ENCODE data around the gene TRPM4.
A peak's percentile ranks its signal among the peaks of the same experiment; 100 is the strongest.
"Not testable (repeated sequence)": the region's sequence is repeated elsewhere in the genome, so short reads cannot be mapped to it uniquely, and the experiment has no call there.

Gene TRPM4

GRCh38 chr19:49196527-49197240 is 39.1 kb downstream of the TRPM4 start:
- DNase-seq: no peak

- peak; percentile 6 for DNase-seq
Measured at GRCh38 chr19:49200238-49200862, 42.8 kb downstream of the TRPM4 start.

- DNase-seq: no peak
Measured at GRCh38 chr19:49201042-49201441, 43.5 kb downstream of the TRPM4 start.

DNA sequence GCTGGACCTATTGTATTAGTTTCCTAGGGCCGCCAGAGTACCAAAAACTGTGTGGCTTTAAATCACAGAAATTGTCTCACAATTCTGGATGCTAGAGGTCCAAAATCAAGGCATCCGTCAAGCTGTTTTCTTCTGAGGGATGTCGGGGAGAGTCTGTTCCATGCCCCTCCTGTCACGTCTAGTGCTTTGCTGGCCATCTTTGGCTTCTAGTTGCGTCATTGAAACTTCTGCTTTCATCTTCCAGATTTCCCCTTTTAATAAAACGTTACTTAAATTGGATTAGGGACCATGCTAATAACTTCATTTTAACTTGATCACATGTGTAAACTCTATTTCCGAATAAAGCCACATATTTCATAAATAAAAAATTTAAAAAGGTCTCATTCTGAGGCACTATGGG is 47.5 kb downstream of the TRPM4 start:
- DNase-seq: no peak

- DNase-seq: not testable (repeated sequence)
Measured at GRCh38 chr19:49209502-49209901, 51.9 kb downstream of the TRPM4 start.

GRCh38 chr19:49210108-49210900 is 52.7 kb downstream of the TRPM4 start:
- peak; percentile 51 for DNase-seq

DNA sequence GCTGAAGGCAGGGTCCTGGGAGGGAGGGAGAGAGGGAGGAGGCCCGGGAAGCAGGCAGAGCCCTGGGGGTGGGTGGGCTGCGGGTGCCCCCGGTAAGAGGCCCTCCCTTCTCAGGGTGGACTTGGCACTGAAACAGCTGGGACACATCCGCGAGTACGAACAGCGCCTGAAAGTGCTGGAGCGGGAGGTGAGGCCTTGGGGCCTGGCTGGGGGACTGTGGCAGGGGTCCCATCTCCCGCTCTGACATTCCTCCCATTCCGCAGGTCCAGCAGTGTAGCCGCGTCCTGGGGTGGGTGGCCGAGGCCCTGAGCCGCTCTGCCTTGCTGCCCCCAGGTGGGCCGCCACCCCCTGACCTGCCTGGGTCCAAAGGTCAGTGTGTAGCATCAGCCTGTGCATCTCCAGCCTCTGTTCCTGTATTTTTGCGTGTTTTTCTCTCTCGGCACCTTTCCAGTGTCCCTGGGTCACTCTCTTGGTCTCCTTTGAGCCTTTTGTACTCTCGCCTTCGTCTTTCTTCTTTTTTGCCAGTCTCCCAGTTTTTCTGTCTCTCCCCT is 53.4 kb downstream of the TRPM4 start:
- no peak for DNase-seq

DNA sequence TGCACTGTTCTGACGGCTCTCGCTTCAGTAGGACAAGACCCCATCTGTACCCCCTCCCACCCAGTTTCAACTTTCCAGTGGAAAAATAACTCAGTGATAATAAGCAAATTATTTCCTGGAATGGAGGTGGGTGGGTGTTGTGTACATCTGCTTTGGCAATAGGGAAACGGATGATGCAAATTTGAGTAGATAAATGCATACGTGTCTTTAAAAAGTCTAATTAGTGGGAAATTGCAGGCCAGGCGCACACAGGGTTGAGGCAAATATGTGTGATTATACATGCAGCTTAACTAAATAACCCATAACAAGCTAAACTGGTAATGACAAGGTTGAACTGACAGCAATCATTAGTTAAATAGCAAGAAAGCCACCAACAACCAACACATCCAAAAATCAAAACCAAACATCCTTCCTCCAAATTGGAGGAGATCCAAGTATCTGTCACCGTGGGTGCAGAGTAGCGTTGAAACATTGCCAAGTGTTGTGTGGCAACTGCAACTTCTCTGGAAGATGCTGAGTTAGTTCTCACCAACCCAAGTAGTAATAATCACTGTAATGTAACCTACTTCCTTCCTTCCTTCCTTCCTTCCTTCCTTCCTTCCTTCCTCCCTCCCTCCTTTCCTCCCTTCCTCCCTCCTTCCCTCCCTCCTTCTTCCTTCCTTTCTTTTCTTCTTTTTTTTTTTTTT is 54.6 kb downstream of the TRPM4 start:
- DNase-seq: peak; percentile 31

GRCh38 chr19:49213791-49214190 is 56.2 kb downstream of the TRPM4 start:
- peak; percentile 8 for DNase-seq

DNA sequence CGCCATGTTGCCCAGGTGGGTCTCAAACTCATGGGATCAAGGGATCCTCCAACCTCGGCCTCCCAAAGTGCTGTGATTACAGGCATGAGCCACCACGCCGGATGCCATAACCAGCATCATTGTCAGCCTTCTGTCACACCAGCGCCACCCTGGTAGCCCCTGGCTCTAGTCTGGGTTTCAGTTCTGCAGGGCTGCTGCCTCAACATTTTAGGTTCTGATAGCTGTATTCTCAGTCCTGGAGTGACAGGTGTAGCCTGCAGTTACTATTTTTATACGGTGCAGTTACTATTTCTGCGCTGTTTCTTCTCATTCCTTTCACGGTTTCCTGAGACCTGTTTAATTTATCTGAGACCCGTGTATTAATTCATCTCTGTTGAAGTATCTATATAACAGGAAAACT is 57.1 kb downstream of the TRPM4 start:
- DNase-seq: no peak

DNA sequence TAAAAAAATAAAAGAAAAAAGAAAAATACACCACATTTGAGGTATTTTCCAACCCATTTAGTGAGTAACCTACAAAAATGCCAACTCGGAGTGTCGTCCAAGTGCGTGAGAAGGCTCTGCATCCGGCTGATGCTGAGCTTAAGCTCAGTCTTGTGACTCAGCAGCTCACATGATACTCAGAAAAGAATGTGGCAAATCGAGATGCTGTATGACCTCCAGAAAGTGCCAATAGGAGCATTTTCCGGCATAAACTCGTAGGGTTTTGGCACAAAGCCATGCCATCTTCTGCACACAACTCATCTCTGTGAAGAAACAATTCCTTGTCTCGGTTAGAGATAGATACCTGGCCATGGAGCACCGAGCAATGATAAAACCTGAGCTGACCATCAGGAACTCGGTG is 58.5 kb downstream of the TRPM4 start:
- no peak for DNase-seq

DNA sequence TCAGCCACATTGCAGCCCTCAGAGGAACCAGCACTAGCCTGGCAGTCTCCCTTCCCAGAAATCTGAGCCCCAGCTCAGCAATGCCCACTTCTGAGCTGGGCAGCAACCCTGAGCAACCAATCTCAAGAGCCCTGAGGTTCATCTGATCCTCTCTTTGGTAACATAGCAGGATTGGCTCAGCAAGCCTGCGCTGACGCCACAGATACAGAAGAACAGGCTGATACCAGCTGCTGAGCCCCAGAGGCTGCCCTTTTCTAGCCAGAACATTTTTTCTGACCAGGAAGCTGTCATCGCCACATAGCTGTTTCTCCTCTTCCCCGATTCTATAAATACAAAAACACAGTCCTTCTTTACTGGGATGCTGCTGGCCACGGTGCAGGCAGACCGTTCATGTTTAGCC is 59.8 kb downstream of the TRPM4 start:
- DNase-seq: no peak

DNA sequence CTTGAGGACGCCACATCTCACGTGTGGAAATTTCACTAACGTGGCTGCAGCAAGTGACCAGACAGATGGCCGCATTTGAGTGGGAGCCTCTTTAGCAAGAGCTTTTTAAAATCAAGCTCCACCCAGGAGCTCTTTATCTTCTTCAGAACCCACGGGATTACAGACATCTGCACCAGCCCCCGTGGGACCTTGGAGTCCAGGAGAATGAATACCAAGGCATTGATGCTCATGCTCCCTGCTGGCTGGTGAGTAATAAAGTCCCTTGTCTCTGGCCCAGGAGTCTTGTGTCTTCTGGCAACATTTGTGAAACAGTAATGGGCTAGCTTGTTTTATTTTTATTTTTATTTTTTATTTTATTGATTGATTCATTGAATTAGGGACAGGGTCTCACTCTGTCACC is 64.4 kb downstream of the TRPM4 start:
- DNase-seq: no peak

GRCh38 chr19:49222528-49222927 is 64.9 kb downstream of the TRPM4 start:
- DNase-seq: no peak

GRCh38 chr19:49223472-49223871 is 65.9 kb downstream of the TRPM4 start:
- no peak for DNase-seq

DNA sequence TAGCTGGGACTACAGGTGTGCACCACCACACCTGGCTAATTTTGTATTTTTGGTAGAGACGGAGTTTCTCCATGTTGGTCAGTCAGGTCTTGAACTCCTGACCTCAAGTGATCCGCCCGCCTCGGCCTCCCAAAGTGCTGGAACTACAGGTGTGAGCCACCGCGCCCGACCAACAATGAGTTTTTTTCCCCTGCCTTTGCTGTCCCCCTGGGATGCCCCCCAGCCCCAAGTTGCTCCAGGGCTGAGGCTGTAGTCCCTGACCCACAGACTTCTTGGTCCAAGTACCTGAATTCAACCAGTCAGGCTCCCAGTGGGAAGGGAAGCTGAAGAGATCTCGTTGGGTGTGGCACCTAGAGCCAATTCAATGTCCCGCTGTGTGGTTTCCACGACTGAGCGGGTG is 66.8 kb downstream of the TRPM4 start:
- not testable (repeated sequence) for DNase-seq

- peak; percentile 50 for DNase-seq
Measured at GRCh38 chr19:49224879-49225278, 67.3 kb downstream of the TRPM4 start.

DNA sequence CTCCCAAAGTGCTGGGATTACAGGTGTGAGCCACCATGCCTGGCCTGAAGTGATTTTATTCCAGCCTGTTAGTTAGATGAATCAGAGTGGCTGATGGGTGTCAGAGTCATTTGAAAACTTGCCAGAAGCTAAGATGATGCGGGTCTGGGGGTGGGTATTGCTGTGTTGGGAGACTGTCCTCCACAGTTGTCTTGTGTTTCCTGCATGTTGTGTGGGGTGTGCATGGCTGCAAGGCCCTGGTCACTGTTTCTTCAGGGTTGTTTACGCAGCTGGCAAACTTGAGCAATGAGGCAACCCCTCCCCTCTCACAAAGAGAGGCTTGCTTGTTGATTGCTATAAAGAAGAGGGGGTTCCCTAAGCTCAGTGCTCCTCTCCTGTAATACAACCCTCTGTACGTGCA is 71.8 kb downstream of the TRPM4 start:
- DNase-seq: no peak

GRCh38 chr19:49231389-49231788 is 73.8 kb downstream of the TRPM4 start:
- DNase-seq: no peak

GRCh38 chr19:49231804-49232203 is 74.2 kb downstream of the TRPM4 start:
- DNase-seq: no peak

- no peak for DNase-seq
Measured at GRCh38 chr19:49233163-49233562, 75.6 kb downstream of the TRPM4 start.

DNA sequence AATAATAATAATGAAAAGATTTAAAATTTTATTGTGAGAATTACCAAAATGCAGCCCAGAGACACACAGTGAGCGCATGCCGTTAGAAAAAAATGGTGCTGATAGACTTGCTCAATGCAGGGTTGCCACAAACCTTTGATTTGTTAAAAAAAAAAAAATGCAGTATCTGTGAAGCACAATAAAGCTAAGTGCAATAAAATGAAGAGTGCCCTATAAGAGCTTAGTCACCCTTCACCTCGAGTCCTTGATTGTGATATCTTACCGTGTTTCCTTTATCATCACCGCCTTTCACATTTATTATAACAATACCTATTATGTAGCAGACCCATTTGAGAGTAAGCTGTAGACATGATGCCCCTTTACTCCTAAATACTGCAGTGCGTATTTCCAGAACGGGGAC is 84.2 kb downstream of the TRPM4 start:
- DNase-seq: no peak

- DNase-seq: no peak
Measured at GRCh38 chr19:49243129-49243528, 85.5 kb downstream of the TRPM4 start.
